Non-pigmented ciliary epithelial cell (primary cell): ENCODE measurements around the gene SLC20A1.
"Not testable (repeated sequence)": the region's sequence is repeated elsewhere in the genome, so short reads cannot be mapped to it uniquely, and the experiment has no call there.

Source experiments
- DNase-seq: peaks from one replicate; pipeline ENCODE4 v3.0.0-alpha.2; 2010; ENCODE audit warnings: low read depth

The SLC20A1 gene

GRCh38 chr2:112683550-112684414 lies 38.0 kb downstream of the SLC20A1 start:
- DNase-seq = no peak

- no peak for DNase-seq
These were observed 38.7 kb downstream of the SLC20A1 start for GRCh38 chr2:112684415-112684775.

- no peak for DNase-seq
These were observed 39.6 kb downstream of the SLC20A1 start for GRCh38 chr2:112685271-112685884.

GRCh38 chr2:112686348-112687217 lies 40.8 kb downstream of the SLC20A1 start:
- DNase-seq = no peak

GRCh38 chr2:112687522-112687921 lies 41.8 kb downstream of the SLC20A1 start:
- DNase-seq = no peak

DNA sequence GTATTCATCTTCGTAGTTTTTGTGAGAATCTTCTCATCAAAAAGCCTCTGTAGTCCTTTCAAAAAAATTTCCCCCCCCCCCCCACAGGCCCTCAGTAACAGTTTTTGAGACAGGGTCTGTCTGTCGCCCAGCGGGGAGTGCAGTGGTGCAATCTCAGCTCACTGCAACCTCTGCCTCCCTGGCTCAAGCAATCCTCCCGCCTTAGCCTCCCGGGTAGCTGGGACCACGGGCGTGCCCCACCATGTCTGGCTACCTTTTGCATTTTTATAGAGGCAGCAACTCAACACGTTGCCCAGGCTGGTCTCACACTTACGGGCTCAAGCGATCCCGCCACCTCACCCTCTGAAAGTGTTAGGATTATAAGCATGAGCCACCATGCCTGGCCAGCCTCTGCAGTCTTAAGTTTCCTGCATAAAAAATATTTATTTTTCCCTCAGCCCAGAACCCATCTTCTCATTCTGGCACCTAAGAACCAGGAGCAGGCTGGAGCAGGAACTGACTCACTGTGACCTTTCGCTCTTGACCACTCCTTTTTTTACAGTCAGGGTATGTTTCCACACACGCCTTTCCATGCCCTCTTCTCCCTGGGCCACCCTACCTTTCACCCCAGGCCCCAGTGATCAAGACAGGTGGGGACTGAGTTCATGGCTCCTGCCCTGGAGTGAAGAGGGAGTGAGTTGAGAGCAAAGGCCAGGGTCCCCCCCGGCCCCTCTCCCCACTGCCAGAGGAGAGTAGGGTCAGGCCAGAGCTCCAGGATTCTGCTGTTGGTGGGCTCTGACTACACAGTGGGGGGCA lies 42.5 kb downstream of the SLC20A1 start:
- no peak for DNase-seq

GRCh38 chr2:112690853-112691401 lies 45.2 kb downstream of the SLC20A1 start:
- no peak for DNase-seq

GRCh38 chr2:112691881-112692281 lies 46.1 kb downstream of the SLC20A1 start:
- no peak for DNase-seq

DNA sequence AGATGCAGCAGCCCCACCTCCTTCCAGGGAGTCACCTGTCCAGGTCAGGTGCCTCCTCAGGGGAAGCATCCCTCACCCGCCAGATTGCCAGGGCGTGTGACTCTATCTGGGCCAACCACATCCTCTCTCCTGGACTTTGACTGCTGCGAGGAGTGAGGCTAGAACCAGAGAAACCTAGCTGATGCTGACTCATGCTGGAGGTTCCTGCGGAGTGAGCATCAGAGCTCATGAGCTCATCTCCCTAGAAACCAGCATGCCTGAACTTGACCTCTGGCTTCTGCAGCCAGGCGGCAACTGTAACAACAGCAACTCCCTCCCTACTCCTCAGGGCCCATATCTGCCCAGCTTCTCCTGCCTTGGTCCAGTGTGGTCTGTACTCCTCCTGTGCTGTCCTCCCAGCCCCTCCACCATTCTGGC lies 46.8 kb downstream of the SLC20A1 start:
- DNase-seq = peak; percentile 90

GRCh38 chr2:112692918-112693317 lies 47.2 kb downstream of the SLC20A1 start:
- no peak for DNase-seq

DNA sequence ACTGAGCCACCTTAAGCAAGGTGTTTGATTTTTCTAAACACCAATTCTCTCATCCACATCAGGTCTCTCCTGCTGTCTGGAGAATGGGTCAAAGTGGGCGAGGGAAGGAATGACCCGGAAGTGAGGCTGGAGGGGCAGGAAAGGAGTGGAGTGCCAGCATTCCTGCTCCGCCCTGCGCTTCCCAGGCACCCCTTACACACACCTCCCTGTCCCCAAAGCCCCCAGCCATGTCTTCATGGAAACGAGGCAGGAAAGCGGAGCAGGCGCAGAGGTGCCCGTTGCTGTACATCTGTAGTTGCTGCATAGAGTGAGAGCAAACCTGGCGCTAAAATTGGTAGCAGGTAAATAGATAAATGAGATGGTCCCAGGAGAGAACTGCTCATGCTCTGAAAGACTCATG lies 47.9 kb downstream of the SLC20A1 start:
- DNase-seq = no peak

- DNase-seq = no peak
These were observed 48.4 kb downstream of the SLC20A1 start for GRCh38 chr2:112694182-112694581.

DNA sequence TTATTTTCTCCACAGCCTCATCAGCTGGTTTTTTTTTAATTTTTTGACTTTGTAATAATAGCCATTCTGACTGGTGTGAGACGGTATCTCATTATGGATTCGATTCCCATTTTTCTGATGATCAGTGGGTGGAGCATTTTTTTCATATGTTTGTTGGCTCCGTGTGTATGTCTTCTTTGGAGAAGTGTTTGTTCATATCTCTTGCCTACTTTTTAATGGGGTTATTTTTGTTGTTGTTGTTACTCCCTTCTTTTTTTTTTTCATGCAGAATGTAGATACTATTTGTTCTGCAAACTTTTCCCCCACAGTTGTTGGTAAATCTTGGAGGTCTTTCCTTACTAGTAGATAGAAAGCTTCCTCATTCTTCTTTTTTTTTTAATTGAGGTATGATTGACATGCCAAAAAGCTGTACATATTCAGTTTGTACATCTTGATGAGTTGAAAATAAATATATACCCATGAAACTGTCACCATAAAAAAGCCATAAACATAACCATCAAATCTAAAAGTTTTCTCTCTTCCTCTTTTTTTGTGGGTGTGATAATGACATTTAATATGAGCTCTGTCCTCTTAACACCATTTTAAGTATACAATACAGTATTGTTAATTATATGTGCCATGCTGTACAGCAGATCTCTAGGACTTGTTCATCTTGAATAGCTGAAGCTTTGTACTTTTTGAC lies 53.2 kb downstream of the SLC20A1 start:
- DNase-seq = no peak

GRCh38 chr2:112699984-112700667 lies 54.4 kb downstream of the SLC20A1 start:
- DNase-seq = no peak

GRCh38 chr2:112701052-112701451 lies 55.3 kb downstream of the SLC20A1 start:
- no peak for DNase-seq

GRCh38 chr2:112703684-112704083 lies 57.9 kb downstream of the SLC20A1 start:
- DNase-seq = no peak

DNA sequence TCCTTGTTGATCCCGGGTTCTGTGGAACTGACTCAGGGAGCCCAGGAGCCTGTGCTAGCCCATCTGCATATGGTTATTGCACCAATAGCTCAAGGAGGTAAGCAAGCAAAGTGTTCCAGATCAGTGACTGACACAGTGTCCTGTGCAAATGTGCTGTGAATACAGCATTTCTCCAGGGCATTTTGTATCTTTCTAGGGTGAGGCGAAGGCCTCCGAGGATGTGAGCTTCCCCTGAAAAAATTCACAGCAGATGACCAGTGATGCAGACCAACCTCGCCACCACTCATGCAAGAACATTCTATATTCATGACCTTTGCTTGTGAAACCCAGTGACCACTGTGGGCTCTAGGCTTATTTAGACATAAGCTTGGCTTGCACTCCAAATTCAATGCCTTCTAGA lies 59.8 kb downstream of the SLC20A1 start:
- no peak for DNase-seq

DNA sequence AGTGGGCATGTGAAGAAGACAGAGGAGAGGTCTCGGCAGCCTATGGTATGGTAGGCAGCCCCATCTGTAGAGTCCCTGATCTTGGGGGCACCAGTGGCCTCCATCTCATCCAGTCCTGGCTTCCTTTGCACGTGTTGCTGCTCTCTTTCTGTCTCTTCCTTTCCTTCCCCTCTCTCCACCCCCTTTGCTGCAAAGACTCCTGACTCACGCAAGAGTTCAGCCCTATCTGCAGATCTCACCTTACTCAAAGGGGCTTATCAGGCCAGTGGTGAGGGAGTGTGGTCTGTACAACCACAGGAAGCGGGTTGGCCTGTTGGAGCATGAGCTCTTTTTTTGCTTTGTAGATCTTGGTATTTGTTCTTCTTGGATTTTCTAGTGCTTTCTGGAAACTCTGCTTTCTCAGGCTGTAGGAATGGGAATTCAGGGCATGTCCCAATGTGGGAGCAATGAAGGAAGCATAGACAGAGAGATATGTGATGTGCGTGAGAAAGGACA lies 60.5 kb downstream of the SLC20A1 start:
- peak; percentile 67 for DNase-seq

GRCh38 chr2:112706947-112707346 lies 61.2 kb downstream of the SLC20A1 start:
- DNase-seq = not testable (repeated sequence)

DNA sequence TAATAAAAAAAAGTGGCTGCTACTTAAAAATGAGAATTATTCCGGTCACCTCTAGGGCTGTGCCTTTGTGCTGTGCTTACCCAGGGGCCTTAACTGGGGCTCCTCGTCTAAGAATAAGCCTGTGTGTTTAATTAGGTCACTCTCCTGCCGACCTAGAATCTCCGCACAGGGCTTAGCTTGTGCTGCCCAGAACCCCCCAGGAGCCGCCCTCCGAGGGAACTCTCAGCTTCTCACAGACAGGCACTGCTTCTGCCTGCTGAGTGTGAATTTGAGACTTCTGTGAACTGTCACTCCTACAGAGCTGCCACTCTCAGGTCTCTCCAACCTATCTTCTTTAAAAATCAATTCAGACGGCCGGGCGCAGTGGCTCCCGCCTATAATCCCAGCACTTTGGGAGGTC lies 63.2 kb downstream of the SLC20A1 start:
- DNase-seq = no peak
